Activated naive CD4-positive, alpha-beta T cell treated with anti-CD3 and anti-CD28 coated beads, Interleukin-2, amount 10 ng/mL, durations not matched to agents 7 days and 5 days (primary cell): ENCODE results near the gene SOCS3.

Source experiments
- CTCF ChIA-PET: fragments of 350-600 bp; sonication (Branson Sonifier 250); formaldehyde crosslinking; loops from one replicate; lab custom pipeline; 2021; ENCODE audit warnings: antibody characterized with exemption; lab: Charles Lee
- DNase-seq: peaks from one replicate; pipeline ENCODE4 v3.0.0-alpha.2; 2020
- H3K27ac Mint-ChIP-seq: one replicate; pipeline ENCODE4 v1.8.0; 2021; ENCODE audit warnings: mild to moderate bottlenecking, moderate library complexity, mixed read lengths
- H3K27me3 Mint-ChIP-seq: one replicate; pipeline ENCODE4 v1.8.0; 2021; ENCODE audit warnings: mild to moderate bottlenecking, mixed read lengths
- H3K36me3 Mint-ChIP-seq: one replicate; pipeline ENCODE4 v1.8.0; 2021; ENCODE audit warnings: mixed read lengths
- H3K4me1 Mint-ChIP-seq: one replicate; pipeline ENCODE4 v1.8.0; 2021; ENCODE audit warnings: mixed read lengths
- H3K4me3 Mint-ChIP-seq: one replicate; pipeline ENCODE4 v1.8.0; 2021; ENCODE audit warnings: mild to moderate bottlenecking, moderate library complexity, mixed read lengths
- H3K9me3 Mint-ChIP-seq: one replicate; pipeline ENCODE4 v1.8.0; 2021; ENCODE audit warnings: mixed read lengths

Gene SOCS3

GRCh38 chr17:78358538-78359320, 1.1 kb downstream of the SOCS3 start:
- Mint-ChIP-seq H3K9me3 (no peaks in the 10 kb centered on the region), H3K27me3 (peaks cover 17% of the 10 kb centered on the region), H3K36me3 (peaks cover 33% of the 10 kb centered on the region), H3K27ac (peak overlapping the region; percentile 74), H3K4me3 (peak overlapping the region; percentile 83), H3K4me1 (peaks cover 57% of the 10 kb centered on the region)
- CTCF ChIA-PET = interaction anchor here (0.7 to 2.9 kb wide), 7 partner anchors 15 to 109 kb away, joined by 3 to 7 read pairs (median 5); no protein-coding TSS in a partner anchor
- peak; percentile 53 for DNase-seq

DNA sequence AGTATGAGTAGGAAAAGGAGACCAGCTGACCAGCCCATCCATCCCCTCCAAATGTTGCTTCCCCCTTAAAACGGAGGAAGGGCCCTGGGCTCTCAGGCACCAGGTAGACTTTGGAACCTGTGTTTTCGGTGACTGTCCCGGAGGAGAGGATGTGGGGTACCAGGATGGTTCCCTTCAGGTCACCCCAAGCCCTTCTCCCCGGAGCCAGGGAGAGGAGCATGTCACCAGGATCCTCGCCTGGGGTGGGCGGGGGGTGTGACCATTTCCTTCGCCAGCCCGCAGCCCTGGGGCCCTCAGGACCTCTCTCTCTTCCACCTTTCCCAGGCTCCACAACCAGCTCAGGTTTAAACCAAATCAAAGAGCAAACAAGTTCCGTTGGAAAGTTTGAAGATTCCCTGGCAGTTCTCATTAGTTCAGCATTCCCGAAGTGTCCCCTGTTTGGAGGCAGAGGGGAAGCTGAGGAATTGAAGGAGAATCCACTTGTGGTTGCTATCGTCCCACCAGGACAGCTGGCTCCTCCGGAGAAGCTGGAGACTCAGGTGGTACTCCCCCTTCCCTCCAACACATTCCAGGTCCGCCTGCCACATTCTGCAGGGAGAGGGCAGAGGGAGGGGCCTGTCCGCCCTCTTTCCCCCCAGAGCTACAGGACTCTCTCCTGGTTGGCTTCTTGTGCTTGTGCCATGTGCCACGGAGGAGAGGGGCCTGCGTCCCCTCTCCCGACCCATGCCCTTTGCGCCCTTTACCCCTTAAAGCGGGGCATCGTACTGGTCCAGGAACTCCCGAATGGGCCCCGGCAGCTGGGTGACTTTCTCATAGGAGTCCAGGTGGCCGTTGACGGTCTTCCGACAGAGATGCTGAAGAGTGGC, 2.0 kb downstream of the SOCS3 start:
- Mint-ChIP-seq H3K27me3 (peaks cover 13% of the 10 kb centered on the region), H3K36me3 (peaks cover 33% of the 10 kb centered on the region), H3K9me3 (no peaks in the 10 kb centered on the region), H3K4me3 (peak overlapping the region; percentile 83), H3K27ac (peak overlapping the region; percentile 97), H3K4me1 (peaks cover 64% of the 10 kb centered on the region)
- no peak for DNase-seq
- CTCF ChIA-PET = interaction anchor here (0.7 to 2.9 kb wide), 7 partner anchors 14 to 108 kb away, joined by 3 to 7 read pairs (median 5); no protein-coding TSS in a partner anchor

- peak; percentile 35 for DNase-seq
- Mint-ChIP-seq H3K27ac (peak overlapping the region; percentile 97), H3K4me1 (peaks cover 68% of the 10 kb centered on the region)
Observed at GRCh38 chr17:78357177-78357586, 2.7 kb downstream of the SOCS3 start.

DNA sequence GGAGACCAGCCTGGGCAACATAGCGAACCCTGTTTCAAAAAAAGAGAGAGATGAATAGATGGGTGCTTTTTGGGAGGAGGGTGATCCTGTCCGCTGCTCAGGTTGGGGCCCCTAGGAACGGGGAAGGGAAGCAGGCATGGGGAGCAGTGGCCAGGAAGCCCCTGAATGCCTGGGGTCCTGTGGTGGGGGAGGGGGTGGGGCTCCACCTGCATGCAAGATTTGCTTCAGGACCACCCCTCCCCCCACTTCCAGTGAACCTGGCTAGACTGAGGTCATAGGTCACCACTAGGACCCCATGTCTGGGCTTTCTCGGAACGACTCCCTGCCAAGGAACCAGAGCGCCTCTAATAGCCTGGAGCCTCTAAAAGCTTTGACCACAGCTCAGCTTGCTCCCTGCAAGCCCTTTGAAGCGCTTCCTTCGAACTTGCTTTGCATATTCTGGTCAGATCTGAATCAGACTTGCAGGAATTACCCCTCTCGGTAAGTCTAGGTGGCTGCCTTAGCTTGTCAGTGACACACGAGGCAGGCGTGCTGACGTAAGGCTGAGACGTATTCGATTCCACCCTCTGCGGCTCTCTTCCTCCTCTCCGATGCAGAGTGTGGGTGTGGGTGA, 3.7 kb downstream of the SOCS3 start:
- DNase-seq = peak; percentile 95
- Mint-ChIP-seq H3K4me3 (peak overlapping the region; percentile 83), H3K4me1 (peaks cover 72% of the 10 kb centered on the region), H3K36me3 (peaks cover 33% of the 10 kb centered on the region), H3K27me3 (peaks cover 6% of the 10 kb centered on the region), H3K9me3 (no peaks in the 10 kb centered on the region), H3K27ac (peak overlapping the region; percentile 97)
- CTCF ChIA-PET = interaction anchor here (0.9 to 1.5 kb wide), 8 partner anchors 10 to 106 kb away, joined by 3 to 9 read pairs (median 4); no protein-coding TSS in a partner anchor

More at GRCh38 chr17:78357177-78357586, 2.7 kb downstream of the SOCS3 start:
- CTCF ChIA-PET = interaction anchor here (1.2 to 2.9 kb wide), 3 partner anchors 13 to 68 kb away, joined by 3 to 7 read pairs (median 5); no protein-coding TSS in a partner anchor
- Mint-ChIP-seq H3K9me3 (no peaks in the 10 kb centered on the region), H3K36me3 (peaks cover 33% of the 10 kb centered on the region), H3K4me3 (peak overlapping the region; percentile 83), H3K27me3 (peaks cover 13% of the 10 kb centered on the region)

- peak overlapping the region; percentile 97 for H3K27ac Mint-ChIP-seq
- DNase-seq = no peak
- H3K4me3 Mint-ChIP-seq = peak overlapping the region; percentile 83
- H3K27me3 Mint-ChIP-seq = peaks cover 1% of the 10 kb centered on the region
- H3K4me1 Mint-ChIP-seq = peaks cover 69% of the 10 kb centered on the region
- no peaks in the 10 kb centered on the region for H3K9me3 Mint-ChIP-seq
- peaks cover 33% of the 10 kb centered on the region for H3K36me3 Mint-ChIP-seq
- CTCF ChIA-PET = interaction anchor here (1.1 to 1.5 kb wide), 5 partner anchors 10 to 67 kb away, joined by 3 to 9 read pairs (median 3); no protein-coding TSS in a partner anchor
Observed at GRCh38 chr17:78355701-78356100, 4.2 kb downstream of the SOCS3 start.

DNA sequence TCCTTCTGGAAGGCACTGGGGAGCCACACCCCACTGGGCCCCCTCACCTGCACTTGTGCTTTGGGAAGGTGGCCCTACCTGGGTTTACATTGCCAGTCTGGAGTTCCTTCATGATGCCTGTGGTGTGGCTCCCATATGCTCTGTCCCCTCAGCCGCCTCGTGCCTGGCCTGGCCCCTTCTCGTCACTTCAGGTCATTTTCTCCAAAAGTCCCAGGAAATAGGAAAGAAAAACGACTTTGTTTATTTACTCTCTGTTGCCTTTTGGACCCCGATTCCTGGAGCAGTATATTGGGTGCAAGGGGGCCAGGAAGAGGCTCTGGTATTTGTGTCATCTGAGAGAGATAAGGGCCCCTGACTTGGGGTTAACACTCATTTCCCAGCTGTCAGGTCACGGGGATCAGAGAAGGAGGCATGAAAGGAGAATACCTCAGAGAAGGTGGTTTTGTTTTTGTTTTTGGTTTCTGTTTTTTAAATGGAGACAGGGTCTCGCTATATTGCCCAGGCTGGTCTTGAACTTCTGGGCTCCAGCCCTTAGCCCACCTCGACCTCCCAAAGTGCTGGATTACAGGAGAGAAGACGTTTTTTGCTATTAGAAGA, 4.7 kb downstream of the SOCS3 start:
- no peaks in the 10 kb centered on the region for H3K9me3 Mint-ChIP-seq
- H3K36me3 Mint-ChIP-seq = peaks cover 33% of the 10 kb centered on the region
- peak overlapping the region; percentile 83 for H3K4me3 Mint-ChIP-seq
- peak; percentile 64 for DNase-seq
- peaks cover 74% of the 10 kb centered on the region for H3K4me1 Mint-ChIP-seq
- CTCF ChIA-PET = interaction anchor here (1.1 to 1.5 kb wide), 3 partner anchors 11 to 66 kb away, joined by 3 to 9 read pairs (median 3); no protein-coding TSS in a partner anchor
- peak overlapping the region; percentile 97 for H3K27ac Mint-ChIP-seq
- no peaks in the 10 kb centered on the region for H3K27me3 Mint-ChIP-seq

DNA sequence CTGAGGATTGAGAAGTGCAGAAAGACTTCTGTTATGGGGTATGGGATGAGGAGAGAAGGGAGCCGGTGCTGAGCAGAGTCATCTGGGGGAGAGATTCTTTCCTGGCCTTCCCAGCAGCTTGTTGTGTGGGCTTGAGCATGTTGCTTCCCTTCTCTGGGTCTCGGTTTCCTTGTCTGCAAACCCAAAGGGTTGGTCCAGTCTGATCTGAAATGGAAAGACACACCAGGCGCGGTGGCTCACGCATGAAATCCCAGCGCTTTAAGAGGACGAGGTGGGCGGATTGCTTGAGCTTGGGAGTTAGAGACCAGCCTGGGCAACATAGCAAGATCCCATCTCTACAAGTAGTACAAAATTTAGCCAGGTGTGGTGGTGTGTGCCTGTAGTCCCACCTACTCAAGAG, 6.0 kb downstream of the SOCS3 start:
- Mint-ChIP-seq H3K27ac (peak overlapping the region; percentile 33), H3K36me3 (peaks cover 32% of the 10 kb centered on the region), H3K27me3 (no peaks in the 10 kb centered on the region), H3K4me3 (no peak overlapping the region), H3K9me3 (no peaks in the 10 kb centered on the region), H3K4me1 (peaks cover 82% of the 10 kb centered on the region)
- CTCF ChIA-PET = no interaction called here
- DNase-seq = no peak

GRCh38 chr17:78351449-78352006, 8.3 kb downstream of the SOCS3 start:
- H3K4me1 Mint-ChIP-seq = peaks cover 77% of the 10 kb centered on the region
- H3K9me3 Mint-ChIP-seq = no peaks in the 10 kb centered on the region
- H3K27me3 Mint-ChIP-seq = peaks cover 20% of the 10 kb centered on the region
- no peak for DNase-seq
- H3K27ac Mint-ChIP-seq = no peak overlapping the region
- H3K4me3 Mint-ChIP-seq = peak overlapping the region; percentile 66
- CTCF ChIA-PET = no interaction called here
- H3K36me3 Mint-ChIP-seq = peaks cover 10% of the 10 kb centered on the region

DNA sequence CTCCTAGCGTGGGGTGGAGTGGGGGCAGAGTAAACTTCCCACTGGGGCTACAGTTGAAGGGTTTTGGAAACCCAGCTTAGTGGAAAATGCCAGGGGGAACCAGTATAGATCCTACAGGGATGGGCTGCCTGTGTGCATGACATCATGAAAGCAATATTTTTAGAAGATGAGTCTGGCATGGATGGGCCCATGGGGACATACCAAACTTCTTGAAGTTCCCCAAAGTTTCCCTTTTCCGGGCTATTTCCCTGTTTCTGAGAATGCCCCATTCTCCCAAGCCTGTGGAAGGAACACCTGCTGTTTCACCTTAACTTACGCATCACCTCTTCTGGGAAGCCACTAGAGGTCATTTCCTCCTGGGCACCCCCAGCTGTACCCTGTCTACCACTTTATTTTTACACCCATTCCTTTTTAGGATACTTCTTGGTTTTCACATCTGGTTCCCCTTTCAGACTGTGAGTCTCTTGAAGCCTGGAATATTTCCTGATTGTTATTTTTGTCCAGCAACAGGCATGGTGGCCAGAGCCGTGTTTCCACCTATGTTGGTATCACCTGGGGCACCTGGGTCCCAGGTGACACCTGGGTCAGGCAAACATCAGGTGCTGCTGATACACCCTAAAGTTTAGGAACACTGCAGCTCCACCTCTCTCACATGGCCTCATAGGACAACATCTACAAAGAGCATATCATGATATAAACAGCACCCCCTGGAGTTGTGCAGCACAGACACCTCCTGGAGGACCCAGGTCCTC, 9.8 kb downstream of the SOCS3 start:
- peaks cover 25% of the 10 kb centered on the region for H3K27me3 Mint-ChIP-seq
- no peak overlapping the region for H3K4me3 Mint-ChIP-seq
- H3K4me1 Mint-ChIP-seq = peaks cover 74% of the 10 kb centered on the region
- CTCF ChIA-PET = interaction anchor here (1.1 kb wide), 1 partner anchor 61 kb away, joined by 4 read pairs; no protein-coding TSS in a partner anchor
- peak overlapping the region; percentile 60 for H3K27ac Mint-ChIP-seq
- no peak for DNase-seq
- peaks cover under 1% of the 10 kb centered on the region for H3K36me3 Mint-ChIP-seq
- no peaks in the 10 kb centered on the region for H3K9me3 Mint-ChIP-seq

DNA sequence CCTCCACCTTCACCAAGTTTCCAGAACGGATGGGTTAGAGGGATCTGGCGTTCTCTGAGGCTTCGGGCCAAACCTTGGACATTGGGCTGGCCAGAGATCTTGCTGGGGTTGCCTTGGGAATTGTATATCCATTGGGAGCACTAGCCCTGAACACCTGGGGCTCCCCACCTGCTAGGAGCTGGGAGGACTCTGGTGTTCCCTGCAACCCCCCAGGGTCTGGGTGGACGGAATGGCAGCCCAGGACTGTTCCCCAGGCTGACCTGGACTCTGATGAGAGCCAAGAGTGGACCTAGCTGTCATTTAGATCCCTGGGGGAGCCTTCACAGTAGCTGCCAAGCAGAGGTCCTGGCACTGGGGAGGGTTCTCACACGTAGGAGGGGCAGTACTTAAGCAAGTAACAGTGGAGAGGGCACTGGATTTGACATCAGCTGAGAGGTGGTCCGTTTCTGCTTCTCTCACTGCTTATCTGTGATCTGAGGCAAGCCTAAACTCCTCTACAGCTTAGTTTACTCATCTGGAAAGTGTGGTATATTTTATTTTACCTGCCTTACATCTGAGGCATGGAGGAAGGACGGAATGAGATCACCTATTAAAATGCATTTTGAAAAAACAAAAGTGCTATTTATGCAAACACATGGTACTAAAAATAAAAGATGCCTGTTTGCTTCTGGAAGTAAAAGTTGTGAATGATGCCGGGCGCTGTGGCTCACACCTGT, 11.7 kb downstream of the SOCS3 start:
- no peak for DNase-seq
- no peaks in the 10 kb centered on the region for H3K36me3 Mint-ChIP-seq
- H3K9me3 Mint-ChIP-seq = no peaks in the 10 kb centered on the region
- peaks cover 33% of the 10 kb centered on the region for H3K27me3 Mint-ChIP-seq
- no peak overlapping the region for H3K4me3 Mint-ChIP-seq
- CTCF ChIA-PET = no interaction called here
- H3K4me1 Mint-ChIP-seq = peaks cover 72% of the 10 kb centered on the region
- H3K27ac Mint-ChIP-seq = no peak overlapping the region

- DNase-seq = no peak
- H3K36me3 Mint-ChIP-seq = no peaks in the 10 kb centered on the region
- H3K9me3 Mint-ChIP-seq = no peaks in the 10 kb centered on the region
- peaks cover 33% of the 10 kb centered on the region for H3K27me3 Mint-ChIP-seq
- CTCF ChIA-PET = no interaction called here
- peaks cover 78% of the 10 kb centered on the region for H3K4me1 Mint-ChIP-seq
- no peak overlapping the region for H3K27ac Mint-ChIP-seq
- no peak overlapping the region for H3K4me3 Mint-ChIP-seq
Observed at GRCh38 chr17:78347453-78347852, 12.4 kb downstream of the SOCS3 start.

DNA sequence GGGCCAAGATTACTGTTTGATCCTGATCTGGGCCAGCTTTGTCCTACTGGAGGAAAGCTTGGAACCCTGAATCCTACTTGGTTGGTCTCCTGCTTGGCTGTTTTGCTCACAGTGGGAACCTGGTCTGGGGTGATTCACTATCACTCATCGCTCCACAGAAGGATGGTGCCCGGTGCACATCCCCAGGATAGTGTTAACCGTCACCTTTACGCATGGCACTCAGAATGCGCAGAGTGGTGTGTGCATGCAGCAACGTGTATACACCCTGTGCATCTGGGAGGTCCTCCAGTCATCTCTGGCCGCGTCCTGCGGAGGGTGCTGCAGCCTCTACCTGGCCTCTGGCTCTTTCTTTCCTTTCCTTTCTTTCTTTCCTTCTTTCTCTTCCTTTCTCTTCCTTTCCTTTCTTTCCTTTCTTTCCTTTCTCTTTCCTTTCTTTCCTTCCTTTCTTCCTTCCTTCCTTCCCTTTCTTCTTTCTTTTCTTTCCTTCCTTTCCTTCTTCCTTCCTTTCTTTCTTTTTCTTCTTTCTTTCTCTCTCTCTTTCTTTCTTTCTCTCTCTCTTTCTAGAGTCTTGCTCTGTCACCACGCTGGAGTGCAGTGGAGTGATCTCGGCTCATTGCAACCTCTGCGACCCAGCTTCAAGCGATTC, 13.1 kb downstream of the SOCS3 start:
- CTCF ChIA-PET = interaction anchor here (1.9 kb wide), 1 partner anchor 10 kb away, joined by 4 read pairs; no protein-coding TSS in a partner anchor
- H3K27ac Mint-ChIP-seq = no peak overlapping the region

More for the DNA sequence above, 13.1 kb downstream of the SOCS3 start:
- Mint-ChIP-seq H3K4me1 (peaks cover 72% of the 10 kb centered on the region), H3K4me3 (no peak overlapping the region), H3K36me3 (no peaks in the 10 kb centered on the region), H3K27me3 (peaks cover 33% of the 10 kb centered on the region), H3K9me3 (no peaks in the 10 kb centered on the region)
- no peak for DNase-seq
